HAP-1 (cell line): Measurements from ENCODE around the gene PHF10.

ENCODE experiments used
- DNase-seq, 2 experiments: peaks; one replicate each; pipeline ENCODE4 v3.0.0-alpha.2; 2016 to 2020; ENCODE audit warnings: low spot score in 2 of 2
- H3K27me3 ChIP-seq: fragments of 250-450 bp; sonication (Bioruptor Pico); 2 replicates; pipeline ENCODE4 v1.5.1; 2020; ENCODE audit warnings: low read depth, mild to moderate bottlenecking, moderate library complexity
- H3K36me3 ChIP-seq: fragments of 250-450 bp; sonication (Bioruptor Pico); replicated peaks from 2 replicates; pipeline ENCODE4 v1.5.1; 2020; ENCODE audit warnings: mild to moderate bottlenecking
- H3K4me1 ChIP-seq: fragments of 250-450 bp; sonication (Bioruptor Pico); 2 replicates; pipeline ENCODE4 v1.5.1; 2020; ENCODE audit warnings: mild to moderate bottlenecking
- H3K4me3 ChIP-seq: fragments of 250-450 bp; sonication (Bioruptor Pico); 2 replicates; pipeline ENCODE4 v1.5.1; 2020; ENCODE audit warnings: mild to moderate bottlenecking, moderate library complexity
- H3K9me3 ChIP-seq: fragments of 250-450 bp; sonication (Bioruptor Pico); 2 replicates; pipeline ENCODE4 v1.5.1; 2020; ENCODE audit warnings: mild to moderate bottlenecking, moderate library complexity
- in situ Hi-C: fragments of 300-500 bp; cut with MboI; formaldehyde crosslinking; loops from 3 replicates; pipeline ENCODE4 v1.14.3; 2020; ENCODE audit warnings: low sequenced_read_pairs, inconsistent platforms, mixed read lengths

The PHF10 gene

GRCh38 chr6:169678342-169678741 is 46.0 kb downstream of the PHF10 start:
- Histone ChIP-seq H3K4me3 (no peak overlapping the region), H3K9me3 (peaks cover 2% of the 10 kb centered on the region; the same call in 1 of the 2 replicates), H3K4me1 (no peaks in the 10 kb centered on the region), H3K27me3 (no peaks in the 10 kb centered on the region), H3K36me3 (peaks cover 18% of the 10 kb centered on the region)
- in situ Hi-C loops = no loop called here
- DNase-seq = no peak

- Histone ChIP-seq H3K27me3 (no peaks in the 10 kb centered on the region), H3K36me3 (peaks cover 15% of the 10 kb centered on the region), H3K4me1 (no peaks in the 10 kb centered on the region), H3K4me3 (no peak overlapping the region), H3K9me3 (peaks cover 2% of the 10 kb centered on the region; the same call in 1 of the 2 replicates)
- DNase-seq = no peak
- in situ Hi-C loops = no loop called here
These were observed 47.2 kb downstream of the PHF10 start for GRCh38 chr6:169677096-169677495.

- Histone ChIP-seq H3K9me3 (no peaks in the 10 kb centered on the region), H3K4me1 (no peaks in the 10 kb centered on the region), H3K36me3 (peaks cover 3% of the 10 kb centered on the region; the same call in 1 of the 2 replicates), H3K27me3 (no peaks in the 10 kb centered on the region), H3K4me3 (no peak overlapping the region)
- in situ Hi-C loops = no loop called here
- DNase-seq = no peak
These were observed 49.3 kb downstream of the PHF10 start for GRCh38 chr6:169675011-169675410.

GRCh38 chr6:169671563-169671962 is 52.7 kb downstream of the PHF10 start:
- Histone ChIP-seq H3K27me3 (no peaks in the 10 kb centered on the region), H3K36me3 (peaks cover 11% of the 10 kb centered on the region), H3K4me3 (no peak overlapping the region), H3K4me1 (no peaks in the 10 kb centered on the region), H3K9me3 (no peaks in the 10 kb centered on the region)
- DNase-seq = no peak
- in situ Hi-C loops = no loop called here

- Histone ChIP-seq H3K4me1 (no peaks in the 10 kb centered on the region), H3K4me3 (no peak overlapping the region), H3K36me3 (peaks cover 23% of the 10 kb centered on the region), H3K27me3 (no peaks in the 10 kb centered on the region), H3K9me3 (no peaks in the 10 kb centered on the region)
- in situ Hi-C loops = no loop called here
- no peak for DNase-seq
These were observed 54.4 kb downstream of the PHF10 start for GRCh38 chr6:169669889-169670288.

- H3K27me3 ChIP-seq = no peaks in the 10 kb centered on the region
- no peaks in the 10 kb centered on the region for H3K4me1 ChIP-seq
- DNase-seq = no peak
- H3K4me3 ChIP-seq = no peak overlapping the region
- peaks cover 23% of the 10 kb centered on the region for H3K36me3 ChIP-seq
- in situ Hi-C loops = no loop called here
- no peaks in the 10 kb centered on the region for H3K9me3 ChIP-seq
These were observed 55.2 kb downstream of the PHF10 start for GRCh38 chr6:169669147-169669546.

- Histone ChIP-seq H3K36me3 (peaks cover 23% of the 10 kb centered on the region), H3K4me3 (no peak overlapping the region), H3K9me3 (no peaks in the 10 kb centered on the region), H3K27me3 (no peaks in the 10 kb centered on the region), H3K4me1 (no peaks in the 10 kb centered on the region)
- in situ Hi-C loops = no loop called here
- no peak for DNase-seq
These were observed 56.0 kb downstream of the PHF10 start for GRCh38 chr6:169668203-169668847.

GRCh38 chr6:169667716-169668115 is 56.6 kb downstream of the PHF10 start:
- in situ Hi-C loops = no loop called here
- no peaks in the 10 kb centered on the region for H3K9me3 ChIP-seq
- H3K4me1 ChIP-seq = no peaks in the 10 kb centered on the region
- H3K27me3 ChIP-seq = no peaks in the 10 kb centered on the region
- peaks cover 23% of the 10 kb centered on the region for H3K36me3 ChIP-seq
- DNase-seq = no peak
- no peak overlapping the region for H3K4me3 ChIP-seq

- H3K9me3 ChIP-seq = no peaks in the 10 kb centered on the region
- no peak overlapping the region for H3K4me3 ChIP-seq
- H3K36me3 ChIP-seq = peaks cover 23% of the 10 kb centered on the region
- no peaks in the 10 kb centered on the region for H3K27me3 ChIP-seq
- DNase-seq = no peak
- H3K4me1 ChIP-seq = no peaks in the 10 kb centered on the region
- in situ Hi-C loops = no loop called here
These were observed 57.9 kb downstream of the PHF10 start for GRCh38 chr6:169666441-169666840.

GRCh38 chr6:169665289-169665688 is 59.0 kb downstream of the PHF10 start:
- Histone ChIP-seq H3K9me3 (no peaks in the 10 kb centered on the region), H3K4me1 (no peaks in the 10 kb centered on the region), H3K27me3 (no peaks in the 10 kb centered on the region), H3K36me3 (peaks cover 23% of the 10 kb centered on the region), H3K4me3 (no peak overlapping the region)
- in situ Hi-C loops = no loop called here
- DNase-seq = no peak

- Histone ChIP-seq H3K9me3 (no peaks in the 10 kb centered on the region), H3K4me3 (no peak overlapping the region), H3K27me3 (no peaks in the 10 kb centered on the region), H3K4me1 (no peaks in the 10 kb centered on the region), H3K36me3 (peaks cover 23% of the 10 kb centered on the region)
- no peak for DNase-seq
- in situ Hi-C loops = no loop called here
These were observed 60.1 kb downstream of the PHF10 start for GRCh38 chr6:169664227-169664626.

GRCh38 chr6:169663468-169663867 is 60.8 kb downstream of the PHF10 start:
- in situ Hi-C loops = no loop called here
- Histone ChIP-seq H3K27me3 (no peaks in the 10 kb centered on the region), H3K36me3 (peaks cover 20% of the 10 kb centered on the region)

GRCh38 chr6:169661391-169661756 is 62.9 kb downstream of the PHF10 start:
- Histone ChIP-seq H3K9me3 (no peaks in the 10 kb centered on the region), H3K4me3 (no peak overlapping the region), H3K27me3 (no peaks in the 10 kb centered on the region), H3K36me3 (peaks cover 11% of the 10 kb centered on the region), H3K4me1 (no peaks in the 10 kb centered on the region)
- no peak for DNase-seq
- in situ Hi-C loops = no loop called here

More at GRCh38 chr6:169663468-169663867, 60.8 kb downstream of the PHF10 start:
- no peak overlapping the region for H3K4me3 ChIP-seq
- no peaks in the 10 kb centered on the region for H3K4me1 ChIP-seq
- H3K9me3 ChIP-seq = no peaks in the 10 kb centered on the region
- no peak for DNase-seq

GRCh38 chr6:169660751-169661390 is 63.4 kb downstream of the PHF10 start:
- Histone ChIP-seq H3K27me3 (no peaks in the 10 kb centered on the region), H3K36me3 (peaks cover 10% of the 10 kb centered on the region), H3K9me3 (no peaks in the 10 kb centered on the region), H3K4me3 (no peak overlapping the region), H3K4me1 (no peaks in the 10 kb centered on the region)
- no peak for DNase-seq
- in situ Hi-C loops = no loop called here
